Smooth muscle cell (in vitro differentiated cells): ENCODE measurements around the gene RALGPS1. TPM values are rescaled to one million over a fixed set of nuclear protein-coding genes. Genes with fewer than 3 reads are reported as not detected.
"Not testable (repeated sequence)": the region's sequence is repeated elsewhere in the genome, so short reads cannot be mapped to it uniquely, and the experiment has no call there.

Source experiments
- DNase-seq: peaks from one replicate; lab custom pipeline; 2025; ENCODE audit not compliant: unreplicated experiment; lab: John Stamatoyannopoulos, UW
- H2AFZ ChIP-seq: fragments of 200-600 bp; sonication (generic); 2 replicates; pipeline ENCODE4 v1.6.0; 2016; ENCODE audit warnings: antibody characterized with exemption, low read depth, mild to moderate bottlenecking
- H3F3A ChIP-seq: fragments of 200-600 bp; sonication (generic); 2 replicates; pipeline ENCODE4 v1.6.0; 2017; ENCODE audit warnings: antibody characterized with exemption, low read depth
- H3K27ac ChIP-seq: fragments of 200-600 bp; sonication (generic); 2 replicates; pipeline ENCODE4 v1.5.1; 2016; ENCODE audit warnings: low read depth, mild to moderate bottlenecking
- H3K27me3 ChIP-seq: fragments of 200-600 bp; sonication (generic); 2 replicates; pipeline ENCODE4 v1.6.1; 2016; ENCODE audit warnings: low read depth, mild to moderate bottlenecking
- H3K36me3 ChIP-seq: fragments of 200-600 bp; sonication (generic); 2 replicates; pipeline ENCODE4 v1.5.1; 2016; ENCODE audit warnings: low read depth
- H3K4me1 ChIP-seq: fragments of 200-600 bp; sonication (generic); 2 replicates; pipeline ENCODE4 v1.5.1; 2016; ENCODE audit warnings: low read depth
- H3K4me2 ChIP-seq: fragments of 200-600 bp; sonication (generic); 2 replicates; pipeline ENCODE4 v1.6.0; 2016; ENCODE audit warnings: mild to moderate bottlenecking
- H3K4me3 ChIP-seq: fragments of 200-600 bp; sonication (generic); 2 replicates; pipeline ENCODE4 v1.5.1; 2016; ENCODE audit warnings: mild to moderate bottlenecking
- H3K79me2 ChIP-seq: fragments of 200-600 bp; sonication (generic); 2 replicates; pipeline ENCODE4 v1.6.0; 2016; ENCODE audit warnings: low read depth, mild to moderate bottlenecking
- H3K9ac ChIP-seq: fragments of 200-600 bp; sonication (generic); 2 replicates; pipeline ENCODE4 v1.6.0; 2016; ENCODE audit warnings: low read depth
- H3K9me3 ChIP-seq: fragments of 200-600 bp; sonication (generic); replicated peaks from 2 replicates; pipeline ENCODE4 v1.5.1; 2016; ENCODE audit warnings: low read depth
- H4K20me1 ChIP-seq: fragments of 200-600 bp; sonication (generic); 2 replicates; pipeline ENCODE4 v1.6.0; 2016; ENCODE audit warnings: low read depth
- CTCF ChIP-seq: fragments of 200-600 bp; sonication (generic); IDR thresholded peaks from 2 replicates; pipeline ENCODE4 v1.5.1; 2017; ENCODE audit warnings: borderline replicate concordance, mild to moderate bottlenecking, antibody characterized with exemption; ENCODE audit not compliant: insufficient read depth, poor library complexity, severe bottlenecking
- WGBS: methylation state at CpG from one replicate; pipeline ENCODE4 v1.1.7; 2016; ENCODE audit warnings: low lambda C conversion rate; 5-methylcytosine and 5-hydroxymethylcytosine counted together
- polyA plus RNA-seq: library from polyadenylated mRNA; unstranded; fragments of >200 nt; fragmentation: Nextera tagmentation; extraction: Ambion mirVana; gene quantifications from 2 replicates; pipeline ENCODE4 v1.2.1, GENCODE V29; 2016
- total RNA-seq: library from RNA; depleted of rRNA; stranded (reverse); fragments of >200 nt; gene quantifications from 2 replicates; pipeline ENCODE4 v1.2.3, GENCODE V29; 2014

RALGPS1 gene
- total and polyA plus RNA-seq, 2 experiments from 2014 or later, result 2.1 to 4.0 TPM

- no peaks in the 10 kb centered on the region for H3K36me3 ChIP-seq
- H3K79me2 ChIP-seq, result no peaks in the 10 kb centered on the region
- H3K9ac ChIP-seq, result no peak overlapping the region
- no peaks in the 10 kb centered on the region for H3K9me3 ChIP-seq
- no peak for DNase-seq
- H3K27ac ChIP-seq, result no peak overlapping the region
- no peaks in the 10 kb centered on the region for H3F3A ChIP-seq
- H3K4me1 ChIP-seq, result no peaks in the 10 kb centered on the region
- no peak for TF ChIP-seq CTCF
- H3K4me2 ChIP-seq, result no peak overlapping the region
- H4K20me1 ChIP-seq, result no peaks in the 10 kb centered on the region
- H3K27me3 ChIP-seq, result no peaks in the 10 kb centered on the region
- WGBS, result 97% methylated on average over 3 of the region's 3 CpGs
- no peak overlapping the region for H2AFZ ChIP-seq
- H3K4me3 ChIP-seq, result no peak overlapping the region
Measured at GRCh38 chr9:127014910-127015540, 100.4 kb downstream of the RALGPS1 start.

GRCh38 chr9:127015921-127016512, 101.4 kb downstream of the RALGPS1 start:
- Histone ChIP-seq H3K79me2 (no peaks in the 10 kb centered on the region), H4K20me1 (no peaks in the 10 kb centered on the region), H3K27ac (no peak overlapping the region), H3K4me3 (no peak overlapping the region), H3K4me2 (no peak overlapping the region), H3K27me3 (no peaks in the 10 kb centered on the region), H3K36me3 (no peaks in the 10 kb centered on the region), H3K9ac (no peak overlapping the region), H3K9me3 (no peaks in the 10 kb centered on the region), H3K4me1 (no peaks in the 10 kb centered on the region), H2AFZ (no peak overlapping the region), H3F3A (no peaks in the 10 kb centered on the region)
- DNase-seq, result no peak
- TF ChIP-seq CTCF, result no peak
- 89% methylated on average over 4 of the region's 4 CpGs for WGBS

- not testable (repeated sequence) for H3K79me2 ChIP-seq, H3K4me1 ChIP-seq
- WGBS, result 94% methylated on average over 9 of the region's 9 CpGs
Measured at GRCh38 chr9:127017979-127018378, 103.4 kb downstream of the RALGPS1 start.

GRCh38 chr9:127018935-127019334, 104.4 kb downstream of the RALGPS1 start:
- Histone ChIP-seq H3K9ac (no peak overlapping the region), H3F3A (no peaks in the 10 kb centered on the region), H4K20me1 (no peaks in the 10 kb centered on the region), H3K79me2 (no peaks in the 10 kb centered on the region), H3K27me3 (no peaks in the 10 kb centered on the region), H3K36me3 (no peaks in the 10 kb centered on the region), H3K27ac (no peak overlapping the region), H3K4me1 (no peaks in the 10 kb centered on the region), H3K4me3 (no peak overlapping the region), H3K4me2 (no peak overlapping the region), H2AFZ (no peak overlapping the region), H3K9me3 (no peaks in the 10 kb centered on the region)
- no peak for TF ChIP-seq CTCF
- 97% methylated on average over 2 of the region's 2 CpGs for WGBS
- DNase-seq, result no peak

More at GRCh38 chr9:127017979-127018378, 103.4 kb downstream of the RALGPS1 start:
- not testable (repeated sequence) for H3K4me2 ChIP-seq, H4K20me1 ChIP-seq, H3K36me3 ChIP-seq, DNase-seq, H3K27me3 ChIP-seq, H3F3A ChIP-seq, H3K4me3 ChIP-seq, H3K27ac ChIP-seq, H2AFZ ChIP-seq, H3K9ac ChIP-seq, H3K9me3 ChIP-seq
